Left renal cortex interstitium (tissue), 4 donors: ENCODE measurements around the gene PHKA1. TPM values are rescaled to one million over a fixed set of nuclear protein-coding genes. Genes with fewer than 3 reads are reported as not detected.
A peak's percentile ranks its signal among the peaks of the same experiment; 100 is the strongest.
"Not testable (repeated sequence)": the region's sequence is repeated elsewhere in the genome, so short reads cannot be mapped to it uniquely, and the experiment has no call there.

Experiments
- DNase-seq, 4 donors: peaks; one replicate each; pipeline ENCODE4 v3.0.0-alpha.2; 2013; ENCODE audit warnings: low read depth in 4 of 4, low spot score in 2 of 4, missing footprints in 1 of 4
- polyA plus RNA-seq, 4 donors: library from polyadenylated mRNA; unstranded; fragments of 120-200 nt; gene quantifications; one replicate each; pipeline ENCODE4 v1.2.1, GENCODE V29; 2013; ENCODE audit not compliant: insufficient read length in 4 of 4

PHKA1 gene
- 1 to 10 TPM; 4.8 to 6.0 (median 5.5) TPM for polyA plus RNA-seq

DNA sequence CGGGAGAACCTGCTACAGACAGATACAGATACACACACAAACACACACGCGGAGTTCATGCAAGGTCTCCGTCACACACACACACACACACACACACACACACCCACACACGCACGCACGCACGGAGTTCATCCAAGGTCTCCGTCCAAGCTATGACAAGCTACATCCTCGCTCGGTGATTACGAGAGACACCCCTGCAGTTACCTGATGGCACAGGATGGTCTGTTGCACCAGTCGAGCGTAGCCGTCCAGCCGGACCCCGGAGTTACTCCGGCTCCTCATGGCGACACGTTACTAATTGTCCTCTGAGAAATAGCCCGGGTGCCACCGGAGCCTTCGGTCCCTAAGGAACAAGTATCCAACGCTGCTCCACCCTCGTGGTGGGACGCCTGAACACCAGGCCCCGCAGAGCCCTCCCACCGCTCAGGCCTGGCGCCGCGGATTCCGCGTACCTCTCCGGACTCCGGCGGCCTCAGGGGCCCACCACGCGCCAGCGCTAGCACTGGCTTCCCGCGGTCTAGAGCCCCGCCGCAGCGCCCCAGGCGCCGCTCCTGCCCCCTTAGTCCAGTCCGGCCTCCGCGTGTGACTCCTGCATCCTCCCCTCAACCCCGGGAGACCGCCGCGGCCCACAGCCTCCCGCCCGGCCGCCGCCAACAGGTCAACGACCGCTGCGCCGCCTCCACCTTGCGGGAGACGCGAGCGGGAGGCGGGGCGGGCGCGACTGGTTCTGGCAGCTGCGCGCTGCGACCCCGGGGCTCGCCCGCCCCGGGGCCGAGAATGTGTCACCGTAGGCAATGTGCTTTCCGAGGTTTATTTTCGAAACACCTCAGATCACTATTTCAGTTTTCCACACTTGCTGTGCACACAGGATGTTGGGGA, at the start of gene PHKA1:
TSS of gene PHKA1 (minus strand) at position 708 of the 879 bp plus-strand sequence. CDS start at position 282, 426 bp downstream.
- DNase-seq, result peak in 1 of 4 donors; percentile 32

- DNase-seq, result not testable (repeated sequence)
These were observed 46.3 kb upstream of the PHKA1 start for GRCh38 chrX:72760454-72760853.

- DNase-seq, result not testable (repeated sequence)
These were observed 34.4 kb upstream of the PHKA1 start for GRCh38 chrX:72748545-72748944.

GRCh38 chrX:72745546-72745945, 31.4 kb upstream of the PHKA1 start:
- DNase-seq, result not testable (repeated sequence)

DNA sequence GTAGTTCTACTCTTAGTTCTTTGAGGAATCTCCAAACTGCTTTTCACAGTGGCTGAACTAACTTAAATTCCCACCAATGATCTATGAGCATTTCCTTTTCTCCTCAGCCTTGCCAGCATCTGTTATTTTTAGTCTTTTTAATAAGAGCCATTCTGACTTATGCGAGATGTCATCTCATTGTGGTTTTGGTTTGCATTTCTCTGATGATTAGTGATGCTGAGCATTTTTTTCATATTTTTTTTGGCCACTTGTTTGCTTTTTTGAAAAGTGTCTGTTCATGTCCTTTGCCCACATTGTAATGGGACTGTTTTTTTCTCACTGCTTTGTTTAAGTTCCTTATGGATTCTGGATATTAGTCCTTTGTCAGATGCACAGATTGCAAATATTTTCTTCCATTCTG, 21.5 kb upstream of the PHKA1 start:
- DNase-seq, result no peak

DNA sequence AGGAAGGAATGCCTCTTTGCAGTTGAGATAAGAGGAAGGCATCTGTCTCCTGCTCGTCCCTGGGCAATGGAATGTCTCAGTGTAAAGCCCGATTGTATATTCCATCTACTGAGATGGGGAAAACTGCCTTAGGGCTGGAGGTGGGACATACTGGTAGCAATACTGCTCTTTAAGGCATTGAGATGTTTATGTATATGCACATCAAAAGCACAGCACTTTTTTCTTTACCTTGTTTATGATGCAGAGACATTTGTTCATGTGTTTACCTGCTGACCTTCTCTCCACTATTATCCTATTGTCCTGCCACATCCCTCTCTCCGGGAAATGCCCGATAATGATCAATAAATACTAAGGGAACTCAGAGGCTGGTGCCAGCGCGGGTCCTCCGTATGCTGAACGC, 19.5 kb upstream of the PHKA1 start:
- DNase-seq, result not testable (repeated sequence)

DNA sequence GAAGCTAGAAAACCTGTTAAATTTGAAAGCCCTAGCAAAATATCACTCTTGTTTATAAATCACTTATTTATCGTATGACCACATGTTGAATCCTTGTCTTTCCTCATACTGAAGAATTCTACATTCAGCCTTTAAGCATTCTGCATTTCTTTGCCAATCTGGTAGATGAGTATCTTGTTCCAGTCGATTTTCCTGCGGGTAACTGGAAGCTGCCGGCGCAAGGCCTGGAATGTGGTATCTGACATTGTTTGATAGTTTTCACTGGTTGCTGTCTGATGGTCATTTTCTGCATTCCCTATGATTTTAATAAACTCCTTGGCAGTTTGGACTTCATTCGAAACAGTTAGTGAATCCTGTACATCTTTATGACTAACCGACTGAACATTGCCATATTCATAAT, 13.7 kb upstream of the PHKA1 start:
- DNase-seq, result no peak

DNA sequence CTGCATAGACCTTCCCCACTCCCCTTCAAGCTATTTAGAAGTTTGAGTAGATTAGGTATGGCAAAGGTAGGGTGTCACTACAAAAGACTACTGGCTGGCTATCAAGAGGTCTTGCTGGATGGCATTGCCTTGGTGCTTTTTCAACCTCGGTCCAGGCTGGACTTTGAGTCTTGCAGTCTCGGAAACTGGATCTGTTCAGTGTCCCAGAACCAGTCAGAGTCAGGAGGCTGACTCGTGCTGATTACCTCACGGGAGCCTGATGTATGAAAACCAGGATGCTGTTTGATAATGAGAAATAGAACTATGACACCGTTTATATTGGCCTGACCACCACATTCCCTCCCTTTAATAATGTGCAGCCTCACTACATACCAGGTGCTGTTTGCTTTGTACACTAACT, 2.7 kb upstream of the PHKA1 start:
- DNase-seq, result no peak

GRCh38 chrX:72715546-72715945, 1.4 kb upstream of the PHKA1 start:
- DNase-seq, result no peak

DNA sequence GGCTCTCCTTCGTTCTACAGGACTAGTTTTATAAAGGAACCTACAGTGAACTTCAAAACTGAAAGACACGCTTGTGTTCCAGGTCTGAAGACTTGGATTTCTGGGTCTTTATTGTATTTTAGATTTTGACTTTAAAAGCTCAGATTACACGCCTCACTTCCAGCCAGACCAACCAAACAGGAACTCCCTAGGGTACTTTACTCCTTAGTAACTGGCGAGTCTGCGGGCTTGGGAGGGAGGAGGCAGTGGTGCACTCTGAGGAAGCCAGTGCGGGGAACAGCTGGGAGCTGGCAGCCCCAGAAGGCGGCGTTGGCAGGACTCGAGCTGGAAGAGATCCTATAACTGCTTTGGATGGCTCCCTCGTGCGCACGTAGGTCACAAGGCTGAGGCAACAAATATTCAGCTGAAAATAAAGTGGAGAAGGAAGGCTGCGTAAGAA, 391 bp upstream of the PHKA1 start:
- DNase-seq, result peak in 2 of 4 donors; percentile 29 to 47

DNA sequence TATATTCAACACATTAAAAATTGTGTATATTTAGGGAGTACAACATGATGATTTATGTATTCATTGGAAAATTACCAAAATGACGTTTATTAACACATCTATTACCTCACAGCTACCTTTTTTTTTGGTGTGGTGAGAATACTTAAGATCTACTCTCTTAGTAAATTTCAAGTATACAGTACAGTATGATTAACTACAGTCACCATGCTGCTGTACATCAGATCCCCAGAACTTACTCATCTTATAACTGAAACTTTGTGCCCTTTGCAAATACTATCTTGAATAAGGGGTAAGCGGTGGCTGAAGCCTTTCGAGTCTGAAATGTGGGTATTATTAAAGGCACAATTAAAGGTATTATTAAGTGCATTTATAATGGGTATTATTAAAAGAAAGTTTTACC, 976 bp downstream of the PHKA1 start:
- no peak for DNase-seq

DNA sequence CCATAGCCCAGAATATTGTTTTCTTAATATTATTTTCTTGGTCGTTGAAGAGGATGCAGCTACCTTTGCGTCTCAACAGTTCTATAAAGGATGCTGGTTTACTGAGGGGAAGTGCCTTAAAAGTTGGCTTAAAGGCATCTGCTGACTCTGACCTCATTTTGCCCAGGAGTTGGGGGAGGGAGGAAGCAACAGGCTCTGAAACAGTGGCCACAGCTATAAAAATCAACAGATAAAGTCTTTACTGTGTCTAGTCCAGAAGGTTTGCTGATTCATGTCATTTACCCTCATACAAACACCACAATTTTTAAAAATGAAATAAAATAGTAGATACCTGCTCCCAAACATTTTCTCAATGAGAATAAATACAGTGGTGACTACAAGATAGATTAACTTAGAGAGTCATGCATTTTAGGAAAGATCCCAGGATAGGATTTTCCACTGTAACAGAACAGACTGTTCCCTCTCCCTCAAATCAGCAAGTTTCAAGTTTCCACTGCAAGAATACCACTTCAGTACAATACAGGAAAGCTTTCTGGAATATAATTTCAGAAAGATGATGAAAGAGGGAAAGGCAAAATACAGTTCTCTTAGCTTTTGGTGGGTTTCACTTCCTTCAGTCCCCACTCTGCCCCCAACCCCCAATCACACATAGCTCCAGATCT, 1.9 kb downstream of the PHKA1 start:
- no peak for DNase-seq

DNA sequence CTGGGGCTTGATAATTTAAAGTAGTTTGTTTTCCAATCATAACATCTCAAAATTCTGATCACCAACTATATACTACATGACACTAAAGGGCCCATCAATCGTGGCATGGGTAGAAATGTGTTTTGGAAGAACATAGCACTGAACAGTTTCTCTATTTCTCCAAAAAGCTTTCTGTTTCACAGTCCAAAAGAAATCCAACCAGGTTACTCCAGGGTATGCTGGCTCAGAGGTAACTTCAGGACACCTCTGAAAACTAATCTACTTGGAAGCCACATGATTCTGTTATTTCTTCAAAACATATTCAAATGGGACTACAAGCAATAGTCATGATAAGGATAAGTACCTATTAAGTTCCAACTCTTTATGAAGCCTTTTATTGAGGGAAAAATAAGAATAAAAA, 8.3 kb downstream of the PHKA1 start:
- no peak for DNase-seq

DNA sequence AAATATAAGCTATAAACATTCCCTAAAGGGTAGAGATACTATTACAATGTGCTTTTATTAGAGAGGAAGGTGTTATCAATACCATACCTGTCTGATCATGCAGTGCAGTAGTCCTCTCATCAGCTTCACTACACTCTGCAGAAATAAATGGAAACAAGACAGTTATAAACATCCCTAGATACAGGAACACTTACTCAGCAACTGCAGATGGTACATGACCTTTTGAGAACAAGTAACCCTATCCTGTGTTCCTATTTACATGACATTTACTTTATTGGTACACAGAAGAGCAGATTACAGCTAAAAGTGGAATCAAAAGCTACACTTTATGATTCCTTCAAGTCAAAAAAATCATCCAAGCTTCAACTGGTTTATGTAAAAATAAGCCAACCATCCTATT, 9.0 kb downstream of the PHKA1 start:
- no peak for DNase-seq

DNA sequence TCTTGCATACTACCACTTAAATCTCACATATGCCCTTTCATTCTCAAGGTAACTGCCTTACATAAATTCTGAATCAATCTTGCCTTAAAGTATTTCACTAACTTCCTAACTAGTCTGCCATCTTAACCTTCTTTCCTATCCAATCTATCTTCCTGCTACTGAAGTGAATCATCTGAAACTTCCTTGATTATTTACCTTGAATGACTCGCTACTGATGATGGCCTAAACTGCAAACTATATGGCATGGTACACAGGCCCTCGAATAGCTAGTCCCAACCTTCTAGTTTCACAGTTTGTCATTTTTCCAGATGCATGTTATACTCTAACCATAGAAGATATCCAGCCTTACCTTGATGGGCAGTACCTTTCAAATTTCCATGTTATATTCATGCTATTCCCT, 19.9 kb downstream of the PHKA1 start:
- no peak for DNase-seq

DNA sequence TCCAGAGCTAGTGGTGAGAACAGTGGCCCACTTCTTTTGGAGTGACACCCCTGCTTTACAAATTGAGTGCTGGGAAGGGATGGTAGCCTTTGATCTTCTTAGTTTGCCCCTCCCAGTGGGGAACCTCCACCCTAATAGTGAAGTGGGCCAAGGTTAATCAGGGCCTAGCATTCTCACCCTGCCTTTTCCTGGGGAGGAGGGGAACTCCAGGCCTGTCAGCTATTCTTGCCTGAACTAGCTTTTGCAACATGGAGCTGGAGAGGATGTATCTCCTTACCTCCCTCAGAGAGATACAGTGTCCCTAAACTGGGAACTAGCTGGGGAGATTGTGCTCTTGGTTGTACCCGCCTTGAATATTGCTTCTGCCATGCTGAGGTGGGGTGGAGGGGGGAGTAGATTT, 20.6 kb downstream of the PHKA1 start:
- no peak for DNase-seq

- no peak for DNase-seq
These were observed 26.7 kb downstream of the PHKA1 start for GRCh38 chrX:72687396-72687795.

DNA sequence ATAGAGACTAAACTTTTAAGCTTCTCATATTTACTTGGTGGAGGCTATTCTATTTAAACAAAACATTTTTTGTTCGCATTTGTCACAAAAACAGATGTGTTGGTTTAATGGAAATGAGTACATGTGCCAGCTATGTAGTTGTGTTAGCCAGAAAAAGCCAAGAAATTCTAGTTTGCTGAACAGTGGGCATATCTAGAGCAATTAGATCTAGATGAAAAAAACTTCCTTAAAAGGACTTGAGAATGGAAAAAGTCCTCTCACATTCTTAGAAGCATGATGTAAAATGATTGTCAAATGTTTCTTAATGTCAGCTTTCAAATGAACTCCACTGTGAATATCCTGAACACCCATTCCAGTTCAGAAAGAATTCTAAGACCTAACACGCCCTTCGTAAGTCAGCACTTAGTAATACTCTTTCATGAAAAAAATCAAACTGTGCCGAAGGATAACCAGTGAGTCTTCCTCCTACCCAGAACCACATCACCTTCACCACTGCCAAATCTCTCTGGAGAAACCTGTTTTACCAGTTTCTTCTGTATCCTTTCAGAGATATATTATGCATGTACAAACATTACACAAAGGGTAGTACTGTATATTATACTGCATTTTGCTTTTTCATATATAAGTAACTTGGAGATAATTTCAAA, 28.2 kb downstream of the PHKA1 start:
- DNase-seq, result no peak

- DNase-seq, result no peak
These were observed 29.1 kb downstream of the PHKA1 start for GRCh38 chrX:72685018-72685417.

DNA sequence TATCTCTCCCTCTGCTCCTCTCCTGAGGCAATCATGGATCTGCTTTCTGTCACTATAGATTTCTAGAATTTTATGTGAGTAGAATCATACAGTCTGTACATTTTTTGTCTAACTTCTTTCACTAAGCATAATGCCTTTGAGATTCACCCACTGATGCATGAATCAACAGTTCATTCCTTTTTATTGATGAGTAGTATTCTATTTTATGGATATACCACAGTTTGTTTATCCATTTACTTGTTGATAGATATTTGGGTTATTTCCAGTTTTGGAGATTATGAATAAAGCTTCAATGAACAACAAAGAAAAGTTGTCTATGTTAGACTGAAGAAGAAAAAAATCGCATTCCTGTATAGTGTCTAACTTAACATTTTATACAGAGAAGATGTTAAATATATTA, 30.5 kb downstream of the PHKA1 start:
- DNase-seq, result no peak

GRCh38 chrX:72676465-72676864, 37.6 kb downstream of the PHKA1 start:
- DNase-seq, result no peak
